Heart right ventricle (tissue), 16 donors: ENCODE data around the gene ZNF521. TPM values are rescaled to one million over a fixed set of nuclear protein-coding genes. Genes with fewer than 3 reads are reported as not detected.

Experiments
- ATAC-seq, 8 donors: fragments of 200-7000 bp; cut with Tn5 transposase; one replicate each; pipeline ENCODE4 v1.9.1; 2020; ENCODE audit warnings: mild to moderate bottlenecking in 8 of 8, moderate library complexity in 8 of 8, moderate number of reproducible peaks in 1 of 8
- DNase-seq, 2 donors: peaks; one replicate each; pipeline ENCODE4 v3.0.0-alpha.2; 2020
- H3K27ac ChIP-seq, 10 donors: fragments of 200-600 bp; sonication (generic) in 2 of 10; one replicate each; pipeline versions ENCODE4 v1.5.0 to v1.8.0; 2020 to 2022; ENCODE audit warnings: mild to moderate bottlenecking in 3 of 10
- H3K27me3 ChIP-seq, 7 donors: fragments of 200-600 bp; one replicate each; pipeline ENCODE4 v1.8.0; 2021 to 2022; ENCODE audit warnings: mild to moderate bottlenecking in 2 of 7
- H3K36me3 ChIP-seq, 9 donors: fragments of 200-600 bp; sonication (generic) in 1 of 9; one replicate each; pipeline versions ENCODE4 v1.5.0 to v1.8.0; 2020 to 2022; ENCODE audit warnings: mild to moderate bottlenecking in 2 of 9
- H3K4me1 ChIP-seq, 9 donors: fragments of 200-600 bp; sonication (generic) in 1 of 9; one replicate each; pipeline versions ENCODE4 v1.5.0 to v1.8.0; 2020 to 2022; ENCODE audit warnings: mild to moderate bottlenecking in 4 of 9
- H3K4me3 ChIP-seq, 10 donors: fragments of 200-600 bp; sonication (generic) in 2 of 10; one replicate each; pipeline versions ENCODE4 v1.5.0 to v1.8.0; 2020 to 2022; ENCODE audit warnings: mild to moderate bottlenecking in 7 of 10, moderate library complexity in 2 of 10
- H3K9me3 ChIP-seq, 11 donors: fragments of 200-600 bp in 10 of 11; sonication (generic) in 2 of 11; one replicate each; pipeline versions ENCODE4 v1.5.0 to v1.8.0; 2013 to 2022; ENCODE audit warnings: mild to moderate bottlenecking in 2 of 11, control low read depth in 1 of 11, moderate library complexity in 1 of 11
- CTCF ChIP-seq, 9 donors: fragments of 200-600 bp; sonication (generic) in 2 of 9; IDR thresholded peaks; one replicate each; pipeline versions ENCODE4 v1.5.0 to v1.8.0; 2021 to 2022; ENCODE audit warnings: antibody characterized with exemption in 9 of 9, mild to moderate bottlenecking in 5 of 9, moderate library complexity in 1 of 9
- WGBS, 2 donors: extraction: QIAGEN DNeasy Blood & Tissue Kit; methylation state at CpG; one replicate each; pipeline ENCODE4 v1.1.7; 2013; ENCODE audit warnings: inconsistent platforms in 1 of 2; 5-methylcytosine and 5-hydroxymethylcytosine counted together
- intact Hi-C, 10 donors: fragments of 100-400 bp; cut with DNase I; formaldehyde crosslinking; loops; one replicate each; pipeline versions ENCODE4 v1.11.1 to v1.14.2; 2022
- polyA plus RNA-seq, 2 donors: library from polyadenylated mRNA; stranded (reverse); fragments of 200-250 nt; gene quantifications; one replicate each; pipeline ENCODE4 v1.2.3, GENCODE V29; 2013
- total RNA-seq, 10 donors: library from RNA; stranded (reverse); fragmentation: NEBNext Ultra II Directional in 3 of 10; extraction: Animal tissue kit (Norgen Biotek cat#: 25700) in 3 of 10; gene quantifications; one replicate each; pipeline versions ENCODE4 v1.2.1 to v1.2.4, GENCODE V29; 2021 to 2023
- donor health status: Arrhythmogenic right ventricular cardiomyopathy.
- donor health status: ischemic (EF 13 %, LVEDD 7.1; RV severe dilation, severe dysfunction).
- donor health status: healthy with polysubstance abuse.
- donor health status: DM: no; HTN: yes; CAD: no.
- donor health status: DM: no; HTN: no; CAD: no.
- donor health status: ischemic (EF 25% LVEDD 6.9; RV normal size, moderate dysfunction).
- donor health status: ischemic (EF 25% LVEDD 5.7; RV mildly dilated, moderate dysfunction).
- donor health status: healthy.
- donor health status: DM: yes; HTN: yes; CAD: no.
- donor health status: Ischemic cardiomyopathy.
- donor health status: ischemic (EF 35%, LVEDD 5.7; RV mildly dilated, moderate dysfunction).
- donor health status: nonischemic (EF 11% LVEDD 7.7; RV severe dilation, severe dysfunction).
- donor health status: DM: yes; HTN: yes; CAD: no.
- donor health status: PGD.
- donor health status: ischemic (EF 29% LVEDD 5.4; RV normal size, mild dysfunction).
- donor health status: nonischemic (EF 23%, LVEDD 6.1; RV moderate dilation, normal function).

The ZNF521 gene
- total and polyA plus RNA-seq, 12 donors: 3.3 to 26.4 (median 15.5) TPM

GRCh38 chr18:25072205-25072604 is 279.8 kb downstream of the ZNF521 start:
- H3K4me3 ChIP-seq: no peak overlapping the region
- ATAC-seq (no peak), DNase-seq (no peak)
- H3K36me3 ChIP-seq: no peaks in the 10 kb centered on the region
- WGBS, 2 donors: 97 to 99% methylated on average over 6 of the region's 6 CpGs
- no peaks in the 10 kb centered on the region for H3K27me3 ChIP-seq
- no peak overlapping the region for H3K27ac ChIP-seq
- H3K9me3 ChIP-seq: no peaks in the 10 kb centered on the region
- no peak for TF ChIP-seq CTCF (IDR thresholded peaks at IDR 0.05)
- intact Hi-C loops: no loop called here
- H3K4me1 ChIP-seq: peaks cover 0 to 4% (median 0%) of the 10 kb centered on the region in 9 donors

- H3K4me3 ChIP-seq: no peak overlapping the region
- intact Hi-C loops: loop anchor here in 1 of 10 donors (10.0 kb wide), 1 partner anchor 53 kb away; no protein-coding TSS in a partner anchor
- WGBS, 2 donors: 70 to 78% methylated on average over 5 of the region's 5 CpGs
Observed at GRCh38 chr18:25067275-25068025, 284.5 kb downstream of the ZNF521 start.

GRCh38 chr18:25066516-25066915 is 285.4 kb downstream of the ZNF521 start:
- no peak overlapping the region for H3K4me3 ChIP-seq
- intact Hi-C loops: loop anchor here in 1 of 10 donors (10.0 kb wide), 1 partner anchor 52 kb away; no protein-coding TSS in a partner anchor
- peaks cover 0 to 3% (median 0%) of the 10 kb centered on the region in 9 donors for H3K36me3 ChIP-seq
- no peaks in the 10 kb centered on the region for H3K27me3 ChIP-seq
- H3K4me1 ChIP-seq: peaks cover 0 to 4% (median 0%) of the 10 kb centered on the region in 9 donors
- no peak for ATAC-seq
- H3K9me3 ChIP-seq: no peaks in the 10 kb centered on the region
- DNase-seq: no peak
- no peak overlapping the region for H3K27ac ChIP-seq
- 66 to 79% methylated on average over 3 of the region's 3 CpGs for WGBS, 2 donors
- no peak for TF ChIP-seq CTCF (IDR thresholded peaks at IDR 0.05)

More at GRCh38 chr18:25067275-25068025, 284.5 kb downstream of the ZNF521 start:
- TF ChIP-seq CTCF (IDR thresholded peaks at IDR 0.05): no peak
- Histone ChIP-seq H3K27ac (peak overlapping the region in 1 of 10 donors; percentile 15), H3K4me1 (peaks cover 0 to 4% (median 0%) of the 10 kb centered on the region in 9 donors), H3K36me3 (no peaks in the 10 kb centered on the region), H3K27me3 (no peaks in the 10 kb centered on the region), H3K9me3 (no peaks in the 10 kb centered on the region)
- ATAC-seq: no peak
- no peak for DNase-seq

- Histone ChIP-seq H3K9me3 (no peaks in the 10 kb centered on the region), H3K27ac (no peak overlapping the region), H3K27me3 (no peaks in the 10 kb centered on the region), H3K36me3 (peaks cover 0 to 7% (median 0%) of the 10 kb centered on the region in 9 donors), H3K4me1 (peaks cover 0 to 4% (median 0%) of the 10 kb centered on the region in 9 donors), H3K4me3 (no peak overlapping the region)
- ATAC-seq: no peak
- peak in 1 of 9 donors; percentile 5 for TF ChIP-seq CTCF (IDR thresholded peaks at IDR 0.05)
- DNase-seq: no peak
- intact Hi-C loops: loop anchor here in 1 of 10 donors (10.0 kb wide), 1 partner anchor 48 kb away; no protein-coding TSS in a partner anchor
- WGBS, 2 donors: 96 to 100% methylated on average over 1 of the region's 1 CpG
Observed at GRCh38 chr18:25062720-25063119, 289.2 kb downstream of the ZNF521 start.
